ENCODE measurements around the gene CELSR1. TPM values are rescaled to one million over a fixed set of nuclear protein-coding genes. Genes with fewer than 3 reads are reported as not detected.

CELSR1 gene
- total RNA-seq, 1 donor from 2014 or later = 32.9 TPM

DNA sequence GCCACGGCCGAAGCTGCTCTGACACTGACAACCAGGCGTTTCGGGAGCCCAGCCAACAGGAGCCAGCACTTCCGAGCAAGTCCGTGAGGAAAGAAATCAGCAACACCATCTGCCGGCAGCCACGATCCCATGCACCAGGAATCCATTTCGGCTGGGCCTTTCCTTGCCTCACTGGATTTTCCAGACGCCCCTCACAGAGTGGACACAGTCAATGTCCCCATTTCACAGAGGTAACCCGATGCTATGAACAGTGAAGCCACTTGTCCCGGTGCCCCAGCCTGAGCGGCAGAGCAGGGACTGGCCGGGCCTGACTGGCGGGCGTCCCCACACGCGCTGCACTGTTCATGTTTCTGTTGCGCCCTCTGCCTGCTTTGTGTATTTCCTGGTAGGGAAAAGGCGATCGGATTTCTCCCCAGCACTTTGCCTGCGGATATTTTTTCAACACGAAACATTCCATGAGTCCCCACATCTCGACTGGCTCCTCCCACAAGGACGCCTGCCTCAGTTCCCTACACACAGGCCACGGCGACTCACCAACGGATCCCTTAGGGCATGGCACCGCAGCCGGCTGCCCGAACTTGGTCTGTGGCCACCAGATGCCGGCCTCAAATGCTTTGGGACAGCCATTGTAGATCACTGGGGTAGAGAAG is 146.6 kb downstream of the CELSR1 start:
- intact Hi-C loops (cut with DNase I) = no loop called here
- Histone ChIP-seq H3K36me3 (no peaks in the 10 kb centered on the region), H3K27me3 (no peaks in the 10 kb centered on the region), H3K9me3 (no peaks in the 10 kb centered on the region), H3K27ac (no peak overlapping the region), H3K4me3 (no peak overlapping the region), H3K4me1 (no peaks in the 10 kb centered on the region)
- TF ChIP-seq, protein P1, sequence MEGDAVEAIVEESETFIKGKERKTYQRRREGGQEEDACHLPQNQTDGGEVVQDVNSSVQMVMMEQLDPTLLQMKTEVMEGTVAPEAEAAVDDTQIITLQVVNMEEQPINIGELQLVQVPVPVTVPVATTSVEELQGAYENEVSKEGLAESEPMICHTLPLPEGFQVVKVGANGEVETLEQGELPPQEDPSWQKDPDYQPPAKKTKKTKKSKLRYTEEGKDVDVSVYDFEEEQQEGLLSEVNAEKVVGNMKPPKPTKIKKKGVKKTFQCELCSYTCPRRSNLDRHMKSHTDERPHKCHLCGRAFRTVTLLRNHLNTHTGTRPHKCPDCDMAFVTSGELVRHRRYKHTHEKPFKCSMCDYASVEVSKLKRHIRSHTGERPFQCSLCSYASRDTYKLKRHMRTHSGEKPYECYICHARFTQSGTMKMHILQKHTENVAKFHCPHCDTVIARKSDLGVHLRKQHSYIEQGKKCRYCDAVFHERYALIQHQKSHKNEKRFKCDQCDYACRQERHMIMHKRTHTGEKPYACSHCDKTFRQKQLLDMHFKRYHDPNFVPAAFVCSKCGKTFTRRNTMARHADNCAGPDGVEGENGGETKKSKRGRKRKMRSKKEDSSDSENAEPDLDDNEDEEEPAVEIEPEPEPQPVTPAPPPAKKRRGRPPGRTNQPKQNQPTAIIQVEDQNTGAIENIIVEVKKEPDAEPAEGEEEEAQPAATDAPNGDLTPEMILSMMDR (IDR thresholded peaks at IDR 0.05) = peak in 1 of 3 experiments; percentile 31
- peak in 1 of 2 donors; percentile 9 for TF ChIP-seq POLR2AphosphoS5 (IDR thresholded peaks at IDR 0.05; ENCODE audit: insufficient read depth in 1 of 2, low read depth in 1 of 2)
- no peak for TF ChIP-seq POLR2A (IDR thresholded peaks at IDR 0.05)
- no peak for DNase-seq (ENCODE audit: extremely low spot score in 2 of 2)

DNA sequence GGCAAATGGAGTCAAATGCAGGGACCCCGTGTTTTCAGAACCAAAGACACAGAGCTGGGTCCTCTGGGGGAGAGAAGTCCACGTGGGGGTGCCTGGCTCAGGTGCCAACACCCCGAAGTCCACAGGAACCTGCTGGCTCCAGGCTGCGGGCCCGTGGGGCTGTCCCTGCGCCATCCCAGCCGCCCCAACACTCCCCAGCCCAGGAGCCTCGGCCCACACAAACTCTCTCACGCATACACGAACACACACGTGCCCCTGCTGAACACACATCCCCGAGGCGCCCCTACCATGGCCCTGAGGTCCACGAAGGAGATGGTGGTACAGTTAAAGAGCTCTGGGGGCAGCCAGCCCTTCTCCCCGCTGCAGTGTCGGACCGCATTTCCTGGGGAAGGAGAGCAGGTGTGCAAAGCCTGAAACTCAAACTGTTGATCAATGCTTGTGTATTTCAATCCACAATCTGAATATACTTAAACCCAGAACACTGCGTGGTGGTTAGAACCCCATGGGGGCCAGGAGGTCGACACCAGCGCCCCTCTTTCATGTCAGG is 147.2 kb downstream of the CELSR1 start:
- Histone ChIP-seq H3K4me3 (no peak overlapping the region), H3K4me1 (no peaks in the 10 kb centered on the region), H3K9me3 (no peaks in the 10 kb centered on the region), H3K27me3 (no peaks in the 10 kb centered on the region), H3K36me3 (no peaks in the 10 kb centered on the region), H3K27ac (no peak overlapping the region)
- intact Hi-C loops (cut with DNase I) = no loop called here
- no peak for DNase-seq (ENCODE audit: extremely low spot score in 2 of 2)
- TF ChIP-seq, protein P1 (IDR thresholded peaks at IDR 0.05) = no peak
- no peak for TF ChIP-seq POLR2A (IDR thresholded peaks at IDR 0.05)
- no peak for TF ChIP-seq POLR2AphosphoS5 (IDR thresholded peaks at IDR 0.05; ENCODE audit: insufficient read depth in 1 of 2, low read depth in 1 of 2)

DNA sequence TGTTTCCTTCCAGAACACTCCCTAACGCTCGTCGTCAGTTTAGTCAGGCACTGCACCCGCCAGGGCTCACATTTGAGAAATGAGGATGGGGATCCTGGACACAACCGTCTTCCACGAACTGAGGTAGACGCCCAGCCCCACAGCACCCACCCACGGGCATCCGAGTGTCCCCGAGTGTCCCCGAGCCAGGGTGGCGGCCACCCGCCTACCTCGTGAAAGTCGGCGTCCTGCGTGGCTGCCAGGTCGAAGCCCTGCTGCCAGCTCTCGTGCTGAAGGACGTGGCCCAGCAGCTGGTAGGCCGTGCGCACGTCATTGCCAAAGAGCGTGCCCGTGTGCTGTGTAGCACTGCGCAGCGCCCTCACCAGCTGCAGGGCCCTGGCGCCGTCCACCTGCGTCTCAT is 148.3 kb downstream of the CELSR1 start:
- H3K27me3 ChIP-seq = no peaks in the 10 kb centered on the region
- no peaks in the 10 kb centered on the region for H3K4me1 ChIP-seq
- no peak for TF ChIP-seq POLR2A (IDR thresholded peaks at IDR 0.05)
- TF ChIP-seq, protein P1 (IDR thresholded peaks at IDR 0.05) = no peak
- TF ChIP-seq POLR2AphosphoS5 (IDR thresholded peaks at IDR 0.05; ENCODE audit: insufficient read depth in 1 of 2, low read depth in 1 of 2) = no peak
- no peak overlapping the region for H3K27ac ChIP-seq
- intact Hi-C loops (cut with DNase I) = no loop called here
- DNase-seq (ENCODE audit: extremely low spot score in 2 of 2) = no peak
- H3K9me3 ChIP-seq = no peaks in the 10 kb centered on the region
- no peak overlapping the region for H3K4me3 ChIP-seq
- no peaks in the 10 kb centered on the region for H3K36me3 ChIP-seq

DNA sequence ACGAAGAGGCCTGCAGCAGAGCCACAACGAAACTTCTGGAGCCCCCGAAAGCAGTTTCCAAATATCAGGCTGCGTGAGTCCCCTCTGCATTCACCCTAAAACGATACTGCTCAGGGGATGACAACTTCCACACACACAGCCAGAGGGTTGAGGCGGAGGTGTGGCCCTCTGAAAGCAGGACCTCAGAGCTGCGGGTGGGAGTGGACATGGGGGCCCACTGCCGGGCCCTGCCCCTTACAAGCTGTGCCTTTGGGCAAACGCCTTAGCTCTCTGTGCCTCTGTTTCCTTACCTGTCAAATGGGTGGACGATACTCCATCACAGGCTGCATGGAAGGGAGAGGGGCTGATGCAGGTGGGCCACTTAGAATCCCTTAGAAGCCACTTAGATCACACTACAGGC is 148.8 kb downstream of the CELSR1 start:
- no peaks in the 10 kb centered on the region for H3K9me3 ChIP-seq
- no peak for DNase-seq (ENCODE audit: extremely low spot score in 2 of 2)
- H3K4me3 ChIP-seq = no peak overlapping the region
- no peak overlapping the region for H3K27ac ChIP-seq
- no peaks in the 10 kb centered on the region for H3K4me1 ChIP-seq
- no peaks in the 10 kb centered on the region for H3K27me3 ChIP-seq
- no peaks in the 10 kb centered on the region for H3K36me3 ChIP-seq
- no peak for TF ChIP-seq POLR2A (IDR thresholded peaks at IDR 0.05)
- TF ChIP-seq, protein P1 (IDR thresholded peaks at IDR 0.05) = no peak
- no peak for TF ChIP-seq POLR2AphosphoS5 (IDR thresholded peaks at IDR 0.05; ENCODE audit: insufficient read depth in 1 of 2, low read depth in 1 of 2)
- intact Hi-C loops (cut with DNase I) = no loop called here

DNA sequence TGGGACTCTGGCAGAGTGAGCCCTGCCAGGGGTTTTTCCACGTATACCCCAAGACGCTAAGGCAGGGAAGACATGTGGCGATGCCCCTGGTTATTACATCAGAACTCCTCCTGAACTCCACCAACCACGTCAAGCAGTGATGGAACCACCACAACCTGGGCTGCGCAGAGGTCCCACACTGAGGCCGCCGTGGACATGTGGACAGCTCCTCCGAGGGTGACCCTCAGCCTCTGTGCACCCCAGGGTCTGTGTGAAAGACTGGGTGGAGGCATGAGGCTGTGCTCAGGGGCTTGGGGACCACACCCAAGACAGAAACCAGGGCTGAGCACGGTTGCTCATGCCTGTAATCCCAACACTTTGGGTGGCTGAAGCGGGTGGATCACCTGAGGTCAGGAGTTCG is 149.7 kb downstream of the CELSR1 start:
- Histone ChIP-seq H3K4me3 (no peak overlapping the region), H3K9me3 (no peaks in the 10 kb centered on the region), H3K36me3 (no peaks in the 10 kb centered on the region), H3K27me3 (no peaks in the 10 kb centered on the region), H3K27ac (no peak overlapping the region), H3K4me1 (no peaks in the 10 kb centered on the region)
- TF ChIP-seq POLR2A (IDR thresholded peaks at IDR 0.05) (no peak), POLR2AphosphoS5 (IDR thresholded peaks at IDR 0.05; ENCODE audit: insufficient read depth in 1 of 2, low read depth in 1 of 2) (no peak)
- TF ChIP-seq, protein P1 (IDR thresholded peaks at IDR 0.05) = no peak
- DNase-seq (ENCODE audit: extremely low spot score in 2 of 2) = no peak
- intact Hi-C loops (cut with DNase I) = no loop called here

Data from vagina (tissue), 2 donors.